ENCODE measurements around the gene CNR2.
"Not testable (repeated sequence)": the region's sequence is repeated elsewhere in the genome, so short reads cannot be mapped to it uniquely, and the experiment has no call there.

The CNR2 gene

GRCh38 chr1:23916209-23917131 is 3.3 kb upstream of the CNR2 start:
- peak in 2 of 4 experiments; percentile 6 to 22 for DNase-seq (ENCODE audit: low read depth in 4 of 4, low spot score in 1 of 4)

- no peak for DNase-seq (ENCODE audit: low read depth in 4 of 4, low spot score in 1 of 4)
Observed at GRCh38 chr1:23915466-23915865, 2.3 kb upstream of the CNR2 start.

- DNase-seq (ENCODE audit: low read depth in 4 of 4, low spot score in 1 of 4): no peak
Observed at GRCh38 chr1:23914921-23915320, 1.8 kb upstream of the CNR2 start.

GRCh38 chr1:23911921-23912320 is 1.2 kb downstream of the CNR2 start:
- no peak for DNase-seq (ENCODE audit: low read depth in 4 of 4, low spot score in 1 of 4)

- no peak for DNase-seq (ENCODE audit: low read depth in 4 of 4, low spot score in 1 of 4)
Observed at GRCh38 chr1:23910553-23911246, 2.5 kb downstream of the CNR2 start.

- no peak for DNase-seq (ENCODE audit: low read depth in 4 of 4, low spot score in 1 of 4)
Observed at GRCh38 chr1:23910144-23910543, 3.0 kb downstream of the CNR2 start.

- DNase-seq (ENCODE audit: low read depth in 4 of 4, low spot score in 1 of 4): no peak
Observed at GRCh38 chr1:23909412-23909811, 3.8 kb downstream of the CNR2 start.

- no peak for DNase-seq (ENCODE audit: low read depth in 4 of 4, low spot score in 1 of 4)
Observed at GRCh38 chr1:23908453-23909341, 4.5 kb downstream of the CNR2 start.

- DNase-seq (ENCODE audit: low read depth in 4 of 4, low spot score in 1 of 4): no peak
Observed at GRCh38 chr1:23906731-23907130, 6.4 kb downstream of the CNR2 start.

GRCh38 chr1:23905461-23906025 is 7.6 kb downstream of the CNR2 start:
- DNase-seq (ENCODE audit: low read depth in 4 of 4, low spot score in 1 of 4): no peak

GRCh38 chr1:23904748-23905357 is 8.3 kb downstream of the CNR2 start:
- DNase-seq (ENCODE audit: low read depth in 4 of 4, low spot score in 1 of 4): peak in 1 of 4 experiments; percentile 16

- DNase-seq (ENCODE audit: low read depth in 4 of 4, low spot score in 1 of 4): no peak
Observed at GRCh38 chr1:23903754-23904153, 9.4 kb downstream of the CNR2 start.

GRCh38 chr1:23902321-23903278 is 10.6 kb downstream of the CNR2 start:
- no peak for DNase-seq (ENCODE audit: low read depth in 4 of 4, low spot score in 1 of 4)

- not testable (repeated sequence) for DNase-seq (ENCODE audit: low read depth in 4 of 4, low spot score in 1 of 4)
Observed at GRCh38 chr1:23900017-23900416, 13.1 kb downstream of the CNR2 start.

- DNase-seq (ENCODE audit: low read depth in 4 of 4, low spot score in 1 of 4): no peak
Observed at GRCh38 chr1:23899070-23899469, 14.1 kb downstream of the CNR2 start.

GRCh38 chr1:23897083-23897482 is 16.1 kb downstream of the CNR2 start:
- DNase-seq (ENCODE audit: low read depth in 4 of 4, low spot score in 1 of 4): no peak

GRCh38 chr1:23896491-23896890 is 16.7 kb downstream of the CNR2 start:
- DNase-seq (ENCODE audit: low read depth in 4 of 4, low spot score in 1 of 4): no peak

GRCh38 chr1:23895993-23896392 is 17.2 kb downstream of the CNR2 start:
- no peak for DNase-seq (ENCODE audit: low read depth in 4 of 4, low spot score in 1 of 4)

- no peak for DNase-seq (ENCODE audit: low read depth in 4 of 4, low spot score in 1 of 4)
Observed at GRCh38 chr1:23895082-23895481, 18.1 kb downstream of the CNR2 start.
